Endodermal cell (in vitro differentiated cells): ENCODE data around the gene CD86. TPM values are rescaled to one million over a fixed set of nuclear protein-coding genes. Genes with fewer than 3 reads are reported as not detected.

Experiments
- DNase-seq: peaks from one replicate; pipeline ENCODE4 v3.0.0-alpha.2; 2017
- H3K27ac ChIP-seq: 2 replicates; pipeline ENCODE4 v1.5.1; 2013; ENCODE audit warnings: mild to moderate bottlenecking, low read depth, low read length, moderate library complexity
- H3K27me3 ChIP-seq: 2 replicates; pipeline ENCODE4 v1.6.1; 2013; ENCODE audit warnings: mild to moderate bottlenecking, low read length, moderate library complexity; ENCODE audit not compliant: insufficient read depth, control insufficient read depth, poor library complexity, severe bottlenecking
- H3K36me3 ChIP-seq: 2 replicates; pipeline ENCODE4 v1.7.0; 2013; ENCODE audit warnings: mild to moderate bottlenecking, low read length, moderate library complexity; ENCODE audit not compliant: control insufficient read depth, insufficient read depth
- H3K4me1 ChIP-seq: one replicate; pipeline ENCODE4 v1.7.0; 2013; ENCODE audit warnings: low read length; ENCODE audit not compliant: control insufficient read depth, insufficient read depth
- H3K4me3 ChIP-seq: 2 replicates; pipeline ENCODE4 v1.5.1; 2013; ENCODE audit warnings: mild to moderate bottlenecking, low read length, moderate library complexity
- H3K9ac ChIP-seq: 2 replicates; pipeline ENCODE4 v1.6.1; 2013; ENCODE audit warnings: mild to moderate bottlenecking, low read length, moderate library complexity; ENCODE audit not compliant: poor library complexity, severe bottlenecking; ENCODE audit errors: extremely low read depth
- H3K9me3 ChIP-seq: 2 replicates; pipeline ENCODE4 v1.6.1; 2013; ENCODE audit warnings: mild to moderate bottlenecking, low read length, moderate library complexity; ENCODE audit not compliant: control insufficient read depth
- H3K27ac Mint-ChIP-seq: 2 replicates; pipeline ENCODE4 v1.8.0; 2020; ENCODE audit warnings: mixed read lengths
- H3K27me3 Mint-ChIP-seq: 2 replicates; pipeline ENCODE4 v1.8.0; 2021; ENCODE audit warnings: mild to moderate bottlenecking, mixed read lengths; ENCODE audit not compliant: insufficient read depth
- H3K36me3 Mint-ChIP-seq: 2 replicates; pipeline ENCODE4 v1.8.0; 2020; ENCODE audit warnings: low read depth, mixed read lengths
- H3K4me1 Mint-ChIP-seq: 2 replicates; pipeline ENCODE4 v1.8.0; 2020; ENCODE audit warnings: mixed read lengths
- H3K4me3 Mint-ChIP-seq: 2 replicates; pipeline ENCODE4 v1.8.0; 2020; ENCODE audit warnings: mild to moderate bottlenecking, moderate library complexity, mixed read lengths
- H3K9me3 Mint-ChIP-seq: 2 replicates; pipeline ENCODE4 v1.8.0; 2020; ENCODE audit warnings: mild to moderate bottlenecking, mixed read lengths
- CTCF ChIP-seq: fragments of 200-600 bp; sonication (generic); conservative IDR thresholded peaks from 2 replicates; pipeline ENCODE4 v1.5.0; 2021; ENCODE audit warnings: antibody characterized with exemption, mild to moderate bottlenecking
- WGBS, 2 experiments: methylation state at CpG; one replicate each; pipeline versions ENCODE4 v1.1.5 to v1.1.7; 2013; ENCODE audit warnings: missing lambda C conversion rate in 2 of 2, mixed read lengths in 1 of 2; ENCODE audit not compliant: insufficient coverage in 1 of 2, insufficient read length in 1 of 2; 5-methylcytosine and 5-hydroxymethylcytosine counted together
- total RNA-seq, 2 donors: library from RNA; stranded (reverse); fragmentation: NEBNext Ultra II Directional in 1 of 2; extraction: Animal tissue kit (Norgen Biotek cat#: 25700) in 1 of 2; gene quantifications; 2 replicates in 1 of 2; 3 replicates in 1 of 2; pipeline ENCODE4 v1.2.1, GENCODE V29; 2021

Gene CD86
- total RNA-seq, 2 donors from 2014 or later, result not detected

GRCh38 chr3:122092460-122093165 lies 37.5 kb downstream of the CD86 start:
- Histone ChIP-seq H3K27me3 (no peaks in the 10 kb centered on the region), H3K4me3 (no peak overlapping the region), H3K27ac (peak overlapping the region; percentile 87), H3K36me3 (no peaks in the 10 kb centered on the region), H3K4me1 (no peaks in the 10 kb centered on the region), H3K9me3 (no peaks in the 10 kb centered on the region), H3K9ac (no peak overlapping the region)
- Mint-ChIP-seq H3K36me3 (no peaks in the 10 kb centered on the region), H3K27ac (no peak overlapping the region), H3K9me3 (no peaks in the 10 kb centered on the region), H3K4me1 (no peaks in the 10 kb centered on the region), H3K27me3 (no peaks in the 10 kb centered on the region), H3K4me3 (no peak overlapping the region)
- DNase-seq, result peak; percentile 64
- TF ChIP-seq CTCF, result peak; percentile 73
- 95 to 100% methylated on average over 1 to 2 of the region's 2 CpGs for WGBS, 2 experiments

- H3K36me3 ChIP-seq, result no peaks in the 10 kb centered on the region
- no peak overlapping the region for H3K4me3 ChIP-seq
- no peak overlapping the region for H3K27ac Mint-ChIP-seq
- DNase-seq, result no peak
- H3K9me3 Mint-ChIP-seq, result no peaks in the 10 kb centered on the region
- 88 to 89% methylated on average over 1 to 4 of the region's 4 CpGs for WGBS, 2 experiments
- no peaks in the 10 kb centered on the region for H3K36me3 Mint-ChIP-seq
- H3K9me3 ChIP-seq, result no peaks in the 10 kb centered on the region
- H3K27me3 Mint-ChIP-seq, result no peaks in the 10 kb centered on the region
- H3K27me3 ChIP-seq, result no peaks in the 10 kb centered on the region
- H3K4me1 Mint-ChIP-seq, result no peaks in the 10 kb centered on the region
- H3K4me1 ChIP-seq, result no peaks in the 10 kb centered on the region
- TF ChIP-seq CTCF, result no peak
- no peak overlapping the region for H3K9ac ChIP-seq
- no peak overlapping the region for H3K27ac ChIP-seq
- no peak overlapping the region for H3K4me3 Mint-ChIP-seq
Measured at GRCh38 chr3:122094125-122094524, 39.0 kb downstream of the CD86 start.

- Mint-ChIP-seq H3K9me3 (no peaks in the 10 kb centered on the region), H3K4me1 (no peaks in the 10 kb centered on the region), H3K36me3 (no peaks in the 10 kb centered on the region), H3K4me3 (no peak overlapping the region), H3K27ac (no peak overlapping the region), H3K27me3 (no peaks in the 10 kb centered on the region)
- H3K9me3 ChIP-seq, result no peaks in the 10 kb centered on the region
- H3K27me3 ChIP-seq, result no peaks in the 10 kb centered on the region
- no peak for TF ChIP-seq CTCF
- H3K4me3 ChIP-seq, result no peak overlapping the region
- no peak overlapping the region for H3K9ac ChIP-seq
- no peak overlapping the region for H3K27ac ChIP-seq
- 83 to 93% methylated on average over 2 of the region's 2 CpGs for WGBS, 2 experiments
- H3K4me1 ChIP-seq, result no peaks in the 10 kb centered on the region
- no peak for DNase-seq
- H3K36me3 ChIP-seq, result no peaks in the 10 kb centered on the region
Measured at GRCh38 chr3:122094693-122095092, 39.5 kb downstream of the CD86 start.
